ENCODE measurements around the gene ABCD3. TPM values are rescaled to one million over a fixed set of nuclear protein-coding genes. Genes with fewer than 3 reads are reported as not detected.

Gene ABCD3
- total and polyA plus RNA-seq, 2 donors (not counting 1 experiment from before 2014, with no cell fraction given): 26.4 to 34.0 TPM

GRCh38 chr1:94417728-94417977 is 536 bp upstream of the ABCD3 start:
- no peak for TF ChIP-seq EZH2 (IDR thresholded peaks at IDR 0.05; ENCODE audit: low read length, missing control alignments)
- no peak for TF ChIP-seq CTCF (conservative IDR thresholded peaks at IDR 0.05 in 1 of 2, IDR thresholded peaks at IDR 0.05 in 1 of 2; ENCODE audit: low read depth in 1 of 2, low read length in 2 of 2)
- no peak for DNase-seq (ENCODE audit: low read depth in 2 of 2)
- Histone ChIP-seq H3K27ac (ENCODE audit: insufficient read depth, low read length) (peak overlapping the region; percentile 86), H3K9me3 (ENCODE audit: control insufficient read depth, insufficient read depth, low read depth, low read length) (no peaks in the 10 kb centered on the region), H3K36me3 (ENCODE audit: control insufficient read depth, insufficient read depth, low read length) (no peaks in the 10 kb centered on the region), H3K9ac (ENCODE audit: insufficient read depth, low read length) (peak overlapping the region; percentile 59), H4K20me1 (ENCODE audit: control insufficient read depth, extremely low read depth, insufficient read depth, low read length) (no peaks in the 10 kb centered on the region), H3K4me3 (replicated peaks in 1 of 4; ENCODE audit: control extremely low read depth in 1 of 4, insufficient read depth in 1 of 4, low read depth in 3 of 4, low read length in 4 of 4) (peak overlapping the region; percentile 34 to 95 (median 65)), H3K4me1 (ENCODE audit: control insufficient read depth, extremely low read depth, insufficient read depth, low read length) (peaks cover 6% of the 10 kb centered on the region), H3K4me2 (ENCODE audit: extremely low read depth, insufficient read depth, low read length) (peak overlapping the region; percentile 36), H3K27me3 (ENCODE audit: control insufficient read depth, insufficient read depth, low read length) (no peaks in the 10 kb centered on the region), H2AFZ (ENCODE audit: low read length) (peak overlapping the region; percentile 86), H3K79me2 (ENCODE audit: control insufficient read depth, insufficient read depth, low read length) (peaks cover 19% of the 10 kb centered on the region)

DNA sequence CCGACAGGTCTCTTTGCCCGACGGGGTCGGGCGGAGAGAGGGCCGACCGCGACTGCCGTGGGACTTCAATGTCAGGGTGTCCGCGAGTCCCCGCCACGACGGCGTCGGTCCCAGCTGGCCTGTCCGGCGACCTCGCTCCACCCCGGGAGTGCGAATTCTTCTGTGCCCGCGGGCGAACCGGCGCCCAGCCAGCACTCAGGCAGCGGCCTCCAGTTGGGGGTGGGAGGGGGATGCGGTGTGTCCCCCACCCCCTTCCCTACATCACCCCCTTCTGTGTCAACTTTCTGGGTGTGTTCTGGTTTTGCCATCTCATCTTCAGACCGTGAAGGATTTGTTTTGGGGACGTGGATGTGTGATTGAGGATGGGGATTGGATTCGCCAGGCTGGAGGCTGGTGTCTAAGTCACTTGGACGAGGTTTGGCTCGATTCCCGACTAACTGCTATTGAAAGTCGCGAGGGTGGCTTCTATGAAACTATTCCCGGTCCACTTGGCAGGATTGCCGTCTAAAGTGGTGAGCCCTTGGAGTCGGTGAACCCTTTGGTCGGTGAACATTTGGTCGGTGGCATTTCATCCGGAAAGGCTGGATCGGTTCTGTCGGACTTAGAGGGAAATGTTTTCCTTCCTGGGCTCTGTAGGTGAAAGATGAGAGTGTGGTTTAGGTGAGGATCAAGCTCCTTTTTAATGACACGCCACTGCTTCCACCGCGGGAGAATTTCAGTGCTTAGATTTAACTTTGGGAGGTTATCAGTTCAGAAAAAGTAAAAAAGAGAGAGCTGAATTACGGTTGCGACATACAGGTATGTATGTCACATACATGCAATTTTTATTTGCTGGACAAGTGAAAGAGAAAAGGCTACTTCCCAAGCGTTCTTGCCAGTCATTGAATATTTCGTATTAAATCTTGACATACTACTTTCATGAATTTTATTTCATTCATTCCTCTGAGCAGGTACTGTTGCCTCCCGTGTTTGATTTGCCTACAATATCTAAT is 771 bp downstream of the ABCD3 start:
- peaks cover 26% of the 10 kb centered on the region for H3K79me2 ChIP-seq (ENCODE audit: control insufficient read depth, insufficient read depth, low read length)
- no peaks in the 10 kb centered on the region for H3K36me3 ChIP-seq (ENCODE audit: control insufficient read depth, insufficient read depth, low read length)
- no peaks in the 10 kb centered on the region for H4K20me1 ChIP-seq (ENCODE audit: control insufficient read depth, extremely low read depth, insufficient read depth, low read length)
- no peaks in the 10 kb centered on the region for H3K9me3 ChIP-seq (ENCODE audit: control insufficient read depth, insufficient read depth, low read depth, low read length)
- H3K4me3 ChIP-seq (replicated peaks in 1 of 4; ENCODE audit: control extremely low read depth in 1 of 4, insufficient read depth in 1 of 4, low read depth in 3 of 4, low read length in 4 of 4): peak overlapping the region; percentile 69 to 79 (median 78)
- H3K9ac ChIP-seq (ENCODE audit: insufficient read depth, low read length): peak overlapping the region; percentile 73
- no peaks in the 10 kb centered on the region for H3K27me3 ChIP-seq (ENCODE audit: control insufficient read depth, insufficient read depth, low read length)
- peak overlapping the region; percentile 83 for H3K4me2 ChIP-seq (ENCODE audit: extremely low read depth, insufficient read depth, low read length)
- DNase-seq (ENCODE audit: low read depth in 2 of 2): peak; percentile 42 to 48
- peak overlapping the region; percentile 81 for H2AFZ ChIP-seq (ENCODE audit: low read length)
- H3K4me1 ChIP-seq (ENCODE audit: control insufficient read depth, extremely low read depth, insufficient read depth, low read length): peaks cover 6% of the 10 kb centered on the region
- H3K27ac ChIP-seq (ENCODE audit: insufficient read depth, low read length): peak overlapping the region; percentile 72
- no peak for TF ChIP-seq CTCF (conservative IDR thresholded peaks at IDR 0.05 in 1 of 2, IDR thresholded peaks at IDR 0.05 in 1 of 2; ENCODE audit: low read depth in 1 of 2, low read length in 2 of 2)
- TF ChIP-seq EZH2 (IDR thresholded peaks at IDR 0.05; ENCODE audit: low read length, missing control alignments): no peak

GRCh38 chr1:94422115-94422820 is 4.1 kb downstream of the ABCD3 start:
- TF ChIP-seq CTCF (conservative IDR thresholded peaks at IDR 0.05 in 1 of 2, IDR thresholded peaks at IDR 0.05 in 1 of 2; ENCODE audit: low read depth in 1 of 2, low read length in 2 of 2): no peak
- TF ChIP-seq EZH2 (IDR thresholded peaks at IDR 0.05; ENCODE audit: low read length, missing control alignments): no peak
- no peaks in the 10 kb centered on the region for H3K4me1 ChIP-seq (ENCODE audit: control insufficient read depth, extremely low read depth, insufficient read depth, low read length)
- H3K27me3 ChIP-seq (ENCODE audit: control insufficient read depth, insufficient read depth, low read length): no peaks in the 10 kb centered on the region
- H4K20me1 ChIP-seq (ENCODE audit: control insufficient read depth, extremely low read depth, insufficient read depth, low read length): no peaks in the 10 kb centered on the region
- H3K27ac ChIP-seq (ENCODE audit: insufficient read depth, low read length): no peak overlapping the region
- no peaks in the 10 kb centered on the region for H3K9me3 ChIP-seq (ENCODE audit: control insufficient read depth, insufficient read depth, low read depth, low read length)
- no peak overlapping the region for H2AFZ ChIP-seq (ENCODE audit: low read length)
- DNase-seq (ENCODE audit: low read depth in 2 of 2): peak in 1 of 2 donors; percentile 12
- no peak overlapping the region for H3K4me3 ChIP-seq (replicated peaks in 1 of 4; ENCODE audit: control extremely low read depth in 1 of 4, insufficient read depth in 1 of 4, low read depth in 3 of 4, low read length in 4 of 4)
- H3K4me2 ChIP-seq (ENCODE audit: extremely low read depth, insufficient read depth, low read length): no peak overlapping the region
- peaks cover 33% of the 10 kb centered on the region for H3K79me2 ChIP-seq (ENCODE audit: control insufficient read depth, insufficient read depth, low read length)
- H3K36me3 ChIP-seq (ENCODE audit: control insufficient read depth, insufficient read depth, low read length): no peaks in the 10 kb centered on the region
- no peak overlapping the region for H3K9ac ChIP-seq (ENCODE audit: insufficient read depth, low read length)

All from fibroblast of lung (primary cell).